CD14-positive monocyte (primary cell): ENCODE data around the gene DIAPH2. TPM values are rescaled to one million over a fixed set of nuclear protein-coding genes. Genes with fewer than 3 reads are reported as not detected.

Experiments
- DNase-seq, 3 donors: peaks; one replicate each; pipeline ENCODE4 v3.0.0-alpha.2; 2011 to 2022
- H2AFZ ChIP-seq: 2 replicates; pipeline ENCODE4 v1.6.0; 2012; ENCODE audit warnings: mild to moderate bottlenecking, low read depth, low read length, inconsistent platforms; ENCODE audit not compliant: insufficient read depth, poor library complexity, severe bottlenecking
- H3K27ac ChIP-seq, 2 donors: 1 replicate in 1 of 2; 2 replicates in 1 of 2; pipeline ENCODE4 v1.5.1; 2012 to 2013; ENCODE audit warnings: low read length in 2 of 2, control low read depth in 1 of 2, inconsistent platforms in 1 of 2, low read depth in 1 of 2, mild to moderate bottlenecking in 1 of 2
- H3K27me3 ChIP-seq, 2 donors: one replicate each; pipeline versions ENCODE4 v1.6.0 to v1.6.1; 2011 to 2013; ENCODE audit warnings: low read length in 2 of 2; ENCODE audit not compliant: control insufficient read depth in 2 of 2, insufficient read depth in 2 of 2
- H3K36me3 ChIP-seq, 2 donors: replicated peaks in 1 of 2; 1 replicate in 1 of 2; 2 replicates in 1 of 2; pipeline versions ENCODE4 v1.5.1 to v1.6.1; 2012 to 2013; ENCODE audit warnings: low read length in 2 of 2, control low read depth in 1 of 2, inconsistent platforms in 1 of 2, mild to moderate bottlenecking in 1 of 2; ENCODE audit not compliant: insufficient read depth in 2 of 2, control insufficient read depth in 1 of 2
- H3K4me1 ChIP-seq, 2 donors: 1 replicate in 1 of 2; 2 replicates in 1 of 2; pipeline versions ENCODE4 v1.5.1 to v1.6.1; 2012 to 2013; ENCODE audit warnings: low read length in 2 of 2, control low read depth in 1 of 2, inconsistent platforms in 1 of 2, mild to moderate bottlenecking in 1 of 2, moderate library complexity in 1 of 2; ENCODE audit not compliant: insufficient read depth in 2 of 2, control insufficient read depth in 1 of 2
- H3K4me2 ChIP-seq: replicated peaks from 2 replicates; pipeline ENCODE3; 2012; ENCODE audit warnings: low read length, moderate library complexity, mild to moderate bottlenecking; ENCODE audit not compliant: poor library complexity, severe bottlenecking; ENCODE audit errors: extremely low read depth
- H3K4me3 ChIP-seq, 3 experiments: fragments of 200-600 bp in 1 of 3; sonication (generic) in 1 of 3; replicated peaks in 1 of 3; 1 replicate in 2 of 3; 2 replicates in 1 of 3; pipeline ENCODE4 v1.5.1; 2011 to 2013; ENCODE audit warnings: low read length in 3 of 3, mild to moderate bottlenecking in 3 of 3, control low read depth in 2 of 3, low read depth in 2 of 3, inconsistent platforms in 1 of 3, moderate library complexity in 1 of 3
- H3K79me2 ChIP-seq: 2 replicates; pipeline ENCODE4 v1.6.0; 2012; ENCODE audit warnings: mild to moderate bottlenecking, control low read depth, inconsistent platforms, low read length, moderate library complexity; ENCODE audit not compliant: insufficient read depth
- H3K9ac ChIP-seq: 2 replicates; pipeline ENCODE4 v1.6.0; 2017; ENCODE audit warnings: low read length, mild to moderate bottlenecking; ENCODE audit not compliant: insufficient read depth, poor library complexity, severe bottlenecking
- H3K9me3 ChIP-seq, 2 donors: replicated peaks in 1 of 2; 1 replicate in 1 of 2; 2 replicates in 1 of 2; pipeline versions ENCODE4 v1.5.1 to v1.6.1; 2012 to 2013; ENCODE audit warnings: low read length in 2 of 2, control low read depth in 1 of 2; ENCODE audit not compliant: control insufficient read depth in 1 of 2, insufficient read depth in 1 of 2
- H4K20me1 ChIP-seq: 2 replicates; pipeline ENCODE4 v1.6.0; 2012; ENCODE audit warnings: mild to moderate bottlenecking, low read length, control low read depth, moderate library complexity; ENCODE audit not compliant: insufficient read depth
- H3K27ac Mint-ChIP-seq, 7 donors: one replicate each; pipeline ENCODE4 v1.8.0; 2020; ENCODE audit warnings: mild to moderate bottlenecking in 7 of 7, mixed read lengths in 7 of 7, moderate library complexity in 6 of 7, inconsistent platforms in 2 of 7
- H3K27me3 Mint-ChIP-seq, 3 donors: one replicate each; pipeline ENCODE4 v1.8.0; 2021 to 2022; ENCODE audit warnings: low read depth in 3 of 3, mild to moderate bottlenecking in 3 of 3, mixed read lengths in 3 of 3, moderate library complexity in 3 of 3, inconsistent platforms in 1 of 3
- H3K36me3 Mint-ChIP-seq, 2 donors: one replicate each; pipeline ENCODE4 v1.8.0; 2020; ENCODE audit warnings: mixed read lengths in 2 of 2, inconsistent platforms in 1 of 2, mild to moderate bottlenecking in 1 of 2
- H3K4me1 Mint-ChIP-seq: one replicate; pipeline ENCODE4 v1.8.0; 2020; ENCODE audit warnings: mild to moderate bottlenecking, mixed read lengths
- H3K4me3 Mint-ChIP-seq, 2 donors: one replicate each; pipeline ENCODE4 v1.8.0; 2020; ENCODE audit warnings: mild to moderate bottlenecking in 2 of 2, mixed read lengths in 2 of 2, moderate library complexity in 1 of 2
- H3K9me3 Mint-ChIP-seq, 7 donors: one replicate each; pipeline ENCODE4 v1.8.0; 2020 to 2022; ENCODE audit warnings: mixed read lengths in 7 of 7, mild to moderate bottlenecking in 6 of 7, moderate library complexity in 6 of 7, inconsistent platforms in 2 of 7
- CTCF ChIP-seq: fragments of 200-600 bp; IDR thresholded peaks from one replicate; pipeline ENCODE4 v1.8.0; 2022; ENCODE audit warnings: antibody characterized with exemption, mild to moderate bottlenecking
- WGBS: methylation state at CpG from one replicate; pipeline ENCODE4 v1.1.5; 2013; ENCODE audit warnings: missing lambda C conversion rate; ENCODE audit not compliant: insufficient coverage; 5-methylcytosine and 5-hydroxymethylcytosine counted together
- intact Hi-C, 2 donors: fragments of 100-400 bp; cut with micrococcal nuclease; formaldehyde crosslinking; loops; one replicate each; pipeline versions ENCODE4 v1.15.0 to v1.15.1; 2023
- polyA plus RNA-seq, 3 donors: library from polyadenylated mRNA; depleted of rRNA in 1 of 3; unstranded in 2 of 3; stranded (reverse) in 1 of 3; fragments of 300-500 nt in 2 of 3; fragments of >200 nt in 1 of 3; fragmentation: Illumina TruSeq in 2 of 3; gene quantifications; 1 replicate in 2 of 3; 2 replicates in 1 of 3; pipeline ENCODE4 v1.2.3, GENCODE V29; 2012 to 2021

The DIAPH2 gene
- polyA plus RNA-seq, 3 donors: 9.5 to 20.5 (median 11.4) TPM

GRCh38 chrX:97628326-97628725 lies 943.7 kb downstream of the DIAPH2 start:
- H3K27me3 Mint-ChIP-seq: peaks cover 0 to 4% (median 0%) of the 10 kb centered on the region in 3 donors
- no peaks in the 10 kb centered on the region for H3K36me3 Mint-ChIP-seq
- Histone ChIP-seq H3K4me2 (no peak overlapping the region), H3K9ac (no peak overlapping the region), H3K9me3 (no peaks in the 10 kb centered on the region), H3K27ac (no peak overlapping the region), H2AFZ (no peak overlapping the region), H3K27me3 (no peaks in the 10 kb centered on the region), H3K79me2 (no peaks in the 10 kb centered on the region), H3K4me1 (no peaks in the 10 kb centered on the region), H3K36me3 (no peaks in the 10 kb centered on the region), H3K4me3 (no peak overlapping the region), H4K20me1 (no peaks in the 10 kb centered on the region)
- intact Hi-C loops: no loop called here
- no peak for DNase-seq
- H3K4me1 Mint-ChIP-seq: no peaks in the 10 kb centered on the region
- no CpG with 5 or more reads among the region's 2 CpGs for WGBS
- no peak overlapping the region for H3K27ac Mint-ChIP-seq
- no peak for TF ChIP-seq CTCF
- peaks cover 0 to 8% (median 2%) of the 10 kb centered on the region in 7 donors for H3K9me3 Mint-ChIP-seq
- no peak overlapping the region for H3K4me3 Mint-ChIP-seq

GRCh38 chrX:97628807-97629596 lies 944.4 kb downstream of the DIAPH2 start:
- H3K27me3 Mint-ChIP-seq: peaks cover 0 to 4% (median 0%) of the 10 kb centered on the region in 3 donors
- no CpG with 5 or more reads among the region's 6 CpGs for WGBS
- no peaks in the 10 kb centered on the region for H3K36me3 Mint-ChIP-seq
- DNase-seq: no peak
- no peaks in the 10 kb centered on the region for H3K79me2 ChIP-seq
- H3K27ac Mint-ChIP-seq: no peak overlapping the region
- H3K4me3 Mint-ChIP-seq: no peak overlapping the region
- intact Hi-C loops: no loop called here
- H4K20me1 ChIP-seq: no peaks in the 10 kb centered on the region
- no peaks in the 10 kb centered on the region for H3K9me3 ChIP-seq
- H3K36me3 ChIP-seq: no peaks in the 10 kb centered on the region
- no peaks in the 10 kb centered on the region for H3K27me3 ChIP-seq
- H3K9ac ChIP-seq: no peak overlapping the region
- H3K27ac ChIP-seq: no peak overlapping the region
- no peak for TF ChIP-seq CTCF
- no peak overlapping the region for H2AFZ ChIP-seq
- H3K4me1 ChIP-seq: no peaks in the 10 kb centered on the region
- no peak overlapping the region for H3K4me3 ChIP-seq
- H3K4me2 ChIP-seq: no peak overlapping the region
- peaks cover 0 to 8% (median 2%) of the 10 kb centered on the region in 7 donors for H3K9me3 Mint-ChIP-seq
- H3K4me1 Mint-ChIP-seq: no peaks in the 10 kb centered on the region
